GM19328 (cell line): Measurements from ENCODE around the gene PCED1B.
"Not testable (repeated sequence)": the region's sequence is repeated elsewhere in the genome, so short reads cannot be mapped to it uniquely, and the experiment has no call there.

Experiments used
- ATAC-seq: cut with Tn5 transposase; IDR thresholded peaks from one replicate; pipeline ENCODE4 v1.9.1; 2021; ENCODE audit warnings: mild to moderate bottlenecking, moderate library complexity; ENCODE audit not compliant: unreplicated experiment

The PCED1B gene

DNA sequence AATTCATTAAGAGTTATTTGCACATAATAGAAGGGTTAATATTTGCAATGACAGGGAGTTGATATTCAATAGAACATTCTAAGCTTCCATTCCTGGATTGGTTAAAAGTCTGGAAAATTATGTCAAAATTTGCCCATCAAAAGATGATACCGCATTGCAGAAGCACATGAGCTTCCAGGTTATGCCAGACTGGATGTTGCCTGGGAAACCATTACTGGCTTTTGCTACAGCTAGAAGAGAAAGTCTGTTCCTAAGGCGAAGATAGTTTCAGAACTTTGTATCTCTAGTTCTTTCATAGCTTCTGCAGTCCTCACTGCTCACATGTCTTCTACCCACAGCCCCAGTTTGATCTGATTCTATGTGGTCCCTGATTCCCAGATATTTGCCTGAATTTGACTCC, 122.8 kb downstream of the PCED1B start:
- ATAC-seq = no peak

DNA sequence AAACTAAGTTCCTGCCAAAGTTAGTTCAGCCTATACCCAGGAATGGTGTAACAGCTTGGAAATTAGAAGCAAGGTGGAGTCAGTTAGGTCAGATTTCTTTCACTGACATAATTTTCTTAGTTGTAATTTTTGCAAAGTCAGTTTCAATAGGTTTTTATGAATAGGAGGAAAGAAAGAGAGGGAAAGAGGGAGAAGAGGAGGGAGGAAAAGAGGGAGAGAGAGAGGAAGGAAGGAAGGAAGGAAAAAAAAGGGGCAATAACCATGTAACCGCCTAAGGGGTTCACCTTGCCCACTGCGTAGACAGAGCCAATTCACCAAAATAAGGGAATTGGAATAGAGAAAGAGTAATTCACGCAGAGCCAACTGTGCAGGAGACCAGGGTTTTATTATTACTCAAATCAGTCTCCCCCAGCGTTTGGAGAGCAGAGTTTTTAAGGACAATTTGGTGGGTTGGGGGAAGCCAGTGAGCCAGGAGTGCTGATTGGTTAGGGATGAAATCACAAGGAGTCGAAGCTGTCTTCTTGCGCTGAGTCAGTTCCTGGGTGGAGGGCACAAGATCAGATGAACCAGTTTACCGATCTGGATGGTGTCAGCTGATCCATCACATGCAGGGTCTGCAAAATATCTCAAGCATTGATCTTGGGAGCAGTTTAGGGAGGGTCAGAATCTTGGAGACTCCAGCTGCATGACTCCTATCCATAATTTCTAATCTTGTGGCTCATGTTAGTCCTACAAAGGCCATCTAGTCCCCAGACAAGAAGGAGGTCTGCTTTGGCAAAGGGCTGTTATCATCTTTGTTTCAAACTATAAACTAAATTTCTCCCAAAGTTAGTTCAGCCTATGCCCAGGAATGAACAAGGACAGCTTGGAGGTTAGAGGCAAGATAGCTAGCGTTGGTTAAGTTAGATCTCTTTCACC, 126.4 kb downstream of the PCED1B start:
- no peak for ATAC-seq

GRCh38 chr12:47206450-47207339, 127.3 kb downstream of the PCED1B start:
- peak; percentile 2 for ATAC-seq

GRCh38 chr12:47207340-47207717, 127.9 kb downstream of the PCED1B start:
- ATAC-seq = peak; percentile 45

- ATAC-seq = peak; percentile 67
These were observed 128.4 kb downstream of the PCED1B start for GRCh38 chr12:47207829-47208248.

DNA sequence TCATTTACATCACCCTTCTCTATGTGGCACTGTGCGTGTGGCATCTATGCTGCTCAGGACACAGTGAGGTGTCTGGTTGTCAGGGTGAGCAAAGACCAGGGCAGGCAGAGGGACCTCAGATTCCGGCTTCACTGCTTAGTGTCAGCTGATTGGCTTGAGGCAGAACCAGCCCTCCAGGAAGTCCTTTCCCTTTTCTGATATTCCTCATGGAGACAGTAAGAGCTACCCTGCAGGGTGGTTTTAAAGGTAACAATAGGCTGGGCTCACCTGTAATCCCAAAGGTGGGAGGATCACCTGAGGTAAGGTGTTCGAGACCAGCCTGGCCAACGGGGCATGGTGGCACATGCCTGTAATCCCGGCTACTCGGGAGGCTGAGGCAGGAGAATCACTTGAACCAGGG, 129.6 kb downstream of the PCED1B start:
- no peak for ATAC-seq

DNA sequence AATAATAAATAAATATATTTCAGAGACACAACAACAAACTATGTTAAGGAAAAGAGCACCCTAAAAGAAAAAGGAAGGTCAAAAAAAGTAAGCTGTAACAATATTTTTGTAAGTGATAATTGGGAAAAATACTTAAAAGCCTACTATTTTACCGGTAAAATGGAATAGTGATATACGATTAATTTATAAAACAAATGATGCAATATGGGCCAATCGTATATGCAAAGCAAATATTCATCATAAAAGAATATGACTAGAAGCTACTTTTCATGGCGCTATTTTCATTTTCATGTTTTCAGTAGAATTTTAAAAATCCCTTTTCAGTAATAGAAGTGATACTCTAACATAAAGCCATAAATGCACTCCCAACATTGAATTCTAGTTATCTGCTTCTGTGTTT, 131.4 kb downstream of the PCED1B start:
- ATAC-seq = no peak

GRCh38 chr12:47212701-47213039, 133.2 kb downstream of the PCED1B start:
- ATAC-seq = no peak

DNA sequence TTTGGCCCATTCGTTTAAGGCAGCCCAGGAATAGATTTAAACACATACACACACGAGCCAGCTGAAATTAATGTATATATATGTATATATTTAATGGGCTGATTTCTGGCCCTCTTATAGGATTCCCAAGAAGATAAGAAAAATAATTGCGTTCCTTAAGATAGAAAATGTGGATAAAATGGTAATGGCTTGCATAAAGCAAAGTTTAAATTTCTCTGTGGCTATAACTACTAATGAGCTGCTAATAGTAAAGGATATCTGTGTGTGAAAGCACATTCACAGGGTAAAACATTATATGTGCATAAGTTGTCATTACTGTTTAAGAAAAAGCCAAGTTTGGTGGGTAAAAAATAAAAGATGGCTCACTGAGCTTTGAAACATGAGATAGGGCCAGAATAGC, 134.0 kb downstream of the PCED1B start:
- ATAC-seq = no peak

DNA sequence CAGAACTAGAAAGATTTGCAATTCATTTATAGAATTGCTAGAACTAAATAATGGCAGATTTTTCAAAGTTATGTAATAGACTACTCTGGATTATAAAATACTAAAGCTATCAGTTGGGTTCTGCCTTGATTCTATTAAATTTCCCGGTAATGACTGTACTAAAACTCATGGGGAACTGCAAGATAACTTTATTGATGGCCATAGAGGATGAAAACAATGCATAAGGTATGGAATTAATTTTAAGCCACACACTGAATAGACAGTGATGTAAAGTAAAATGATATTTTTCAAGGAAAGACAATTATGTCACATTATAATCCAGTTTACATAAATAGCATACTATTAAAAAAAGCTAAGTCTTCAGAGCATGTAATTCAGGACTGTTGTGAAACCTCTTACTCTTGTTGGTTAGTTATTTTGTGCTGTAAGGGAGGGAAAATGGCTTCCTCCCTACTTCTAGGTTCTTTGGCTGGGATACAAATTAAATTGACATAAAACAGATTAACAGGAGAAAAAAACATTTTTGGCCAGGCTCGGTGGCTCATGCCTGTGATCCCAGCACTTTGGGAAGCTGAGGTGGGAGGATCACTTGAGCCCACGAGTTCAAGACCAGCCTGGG, 134.7 kb downstream of the PCED1B start:
- ATAC-seq = no peak

DNA sequence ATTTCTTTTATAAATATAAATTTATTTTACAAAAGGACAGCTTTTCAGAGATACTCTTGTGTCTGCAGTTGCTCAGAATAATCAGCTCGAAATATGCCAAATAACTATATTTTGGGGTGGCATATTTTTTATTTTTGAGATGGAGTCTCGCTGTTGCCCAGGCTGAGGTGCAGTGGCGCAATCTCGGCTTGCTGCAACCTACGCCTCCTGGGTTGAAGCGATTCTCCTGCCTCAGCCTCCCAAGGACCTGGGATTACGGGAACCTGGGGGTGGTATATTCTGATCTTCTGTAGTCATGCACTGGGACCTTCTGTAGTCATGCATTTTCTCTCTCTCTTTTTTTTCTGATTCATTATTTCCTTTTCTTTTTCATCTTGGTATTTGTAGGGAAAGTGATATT, 135.3 kb downstream of the PCED1B start:
- ATAC-seq = no peak

DNA sequence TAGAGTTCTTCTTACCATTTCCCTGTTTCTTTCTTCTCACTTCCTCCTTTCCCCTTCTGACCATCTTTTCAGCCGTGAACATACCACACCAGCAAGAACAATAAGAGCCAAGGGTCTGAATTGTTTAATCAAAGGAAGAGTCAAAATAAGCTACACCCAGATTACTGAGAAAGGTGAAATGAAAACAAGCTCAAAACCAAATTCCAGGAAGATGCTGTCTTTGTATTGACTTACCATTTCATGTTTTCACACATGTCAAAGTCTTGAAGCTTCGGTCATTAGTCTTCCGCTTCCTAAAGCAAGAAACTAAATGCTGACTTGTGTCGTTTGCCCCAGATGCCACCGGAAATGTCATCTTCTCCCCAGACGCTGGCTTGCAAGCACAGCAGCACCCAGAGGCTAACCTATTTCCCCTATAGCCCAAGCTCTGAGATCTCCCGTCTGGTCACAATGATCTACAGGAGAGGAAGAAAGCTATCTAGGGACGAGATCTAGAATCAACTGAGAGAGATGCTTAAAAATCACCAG, 136.8 kb downstream of the PCED1B start:
- ATAC-seq = peak; percentile 48

DNA sequence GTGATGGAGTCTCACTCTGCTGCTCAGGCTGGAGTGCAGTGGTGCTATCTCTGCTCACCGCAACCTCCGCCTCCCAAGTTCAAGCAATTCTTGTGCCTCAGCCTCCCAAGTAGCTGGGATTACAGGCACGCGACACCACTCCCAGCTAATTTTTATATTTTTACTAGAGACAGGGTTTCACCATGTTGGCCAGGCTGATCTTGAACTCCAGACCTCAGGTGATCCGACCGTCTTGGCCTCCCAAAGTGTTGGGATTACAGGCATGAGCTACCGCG, 138.1 kb downstream of the PCED1B start:
- ATAC-seq = not testable (repeated sequence)

DNA sequence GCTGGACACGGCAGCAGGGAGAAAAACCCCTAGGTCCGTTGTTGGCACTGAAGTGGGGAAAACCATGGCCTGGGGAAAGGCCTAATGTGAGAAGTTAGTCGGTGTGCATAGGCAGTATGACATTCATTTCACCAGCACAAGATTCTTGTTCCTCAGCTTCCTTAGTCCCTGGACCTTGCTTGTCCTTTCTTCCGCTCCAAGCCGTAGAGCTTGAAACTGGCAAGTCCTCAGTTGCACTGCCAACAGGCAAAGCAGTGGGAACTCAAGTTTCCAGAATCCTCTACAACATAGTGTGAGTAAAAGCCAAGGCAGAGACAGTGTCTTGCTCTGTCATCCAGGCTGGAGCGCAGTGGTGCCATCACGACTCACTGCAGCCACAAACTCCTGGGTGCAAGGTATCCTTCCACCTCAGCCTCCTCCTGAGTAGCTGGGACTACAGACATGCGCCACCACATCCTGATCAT, 138.8 kb downstream of the PCED1B start:
- ATAC-seq = no peak

GRCh38 chr12:47219243-47219642, 139.8 kb downstream of the PCED1B start:
- ATAC-seq = no peak

DNA sequence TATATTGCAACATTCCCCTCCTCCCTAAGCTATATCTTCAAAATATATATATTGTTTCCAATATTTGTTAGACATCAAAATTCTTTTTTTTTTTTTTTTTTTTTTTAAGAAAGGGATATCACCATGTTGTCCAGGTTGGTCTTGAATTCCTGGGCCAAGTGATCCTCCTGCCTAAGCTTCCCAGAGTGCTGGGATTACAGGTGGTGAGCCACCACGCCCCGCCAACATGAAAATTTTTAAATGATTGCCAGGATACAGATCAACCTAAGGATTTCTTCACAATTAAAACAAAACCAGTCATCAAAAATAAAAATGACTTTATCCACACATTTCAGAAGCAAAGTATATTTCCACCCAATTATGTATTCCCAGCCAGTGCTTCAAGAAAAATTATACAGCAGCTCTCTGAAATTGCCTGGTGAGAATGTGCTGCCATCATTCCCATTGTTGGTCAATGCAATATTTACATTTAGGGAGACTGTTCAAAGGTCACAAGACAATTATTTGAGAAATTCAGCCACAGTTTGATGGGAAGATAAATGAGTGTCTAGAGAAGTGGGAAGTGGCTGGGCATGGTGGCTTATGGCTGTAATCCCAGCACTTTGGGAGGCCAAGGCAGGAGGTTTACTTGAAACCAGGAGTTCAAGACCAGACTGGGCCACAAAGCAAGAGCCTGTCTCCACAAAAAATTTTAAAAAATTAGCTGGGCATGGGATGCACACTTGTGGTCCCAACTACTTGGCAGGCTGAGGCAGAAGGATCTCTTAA, 142.0 kb downstream of the PCED1B start:
- no peak for ATAC-seq

GRCh38 chr12:47222520-47223030, 143.2 kb downstream of the PCED1B start:
- no peak for ATAC-seq

DNA sequence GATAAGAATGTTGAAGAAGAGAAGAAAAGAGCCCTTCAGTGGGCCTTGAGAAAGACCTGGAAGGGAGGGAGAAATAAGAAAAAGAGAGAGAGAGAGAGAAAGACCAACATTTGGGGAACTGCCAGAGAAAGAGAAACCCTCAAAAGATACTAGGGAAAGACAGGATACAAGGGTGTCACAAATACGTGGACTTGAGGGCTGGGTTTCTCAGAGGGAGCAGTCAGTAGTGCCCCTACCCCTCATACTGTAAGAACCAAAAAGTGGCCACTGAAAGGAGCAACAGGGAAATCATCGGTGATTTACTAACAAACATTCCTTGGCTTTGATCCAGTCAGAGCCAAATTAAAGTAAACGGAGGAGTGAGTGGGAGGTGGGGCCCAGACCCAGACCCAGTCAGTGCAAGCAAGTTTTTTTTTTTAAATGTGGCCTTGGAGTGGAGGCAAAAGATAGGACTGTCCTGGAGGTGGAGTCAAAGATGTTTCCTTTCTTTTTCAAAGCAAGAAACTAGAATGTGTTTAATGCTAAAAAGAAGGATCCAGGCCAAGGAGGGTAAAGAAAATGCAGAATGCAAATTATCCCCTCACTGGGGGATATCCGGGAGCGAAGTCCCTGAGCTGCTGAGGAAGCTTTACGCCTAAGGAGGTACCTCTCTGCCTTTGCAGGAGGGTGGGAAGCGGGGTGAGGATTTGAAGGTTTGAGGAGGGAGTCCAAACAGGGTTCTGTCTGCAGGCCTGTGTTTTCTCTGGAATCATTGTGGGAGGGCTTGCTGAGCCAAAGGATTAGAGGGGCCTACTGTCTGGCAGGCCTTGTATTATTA, 143.8 kb downstream of the PCED1B start:
- no peak for ATAC-seq

DNA sequence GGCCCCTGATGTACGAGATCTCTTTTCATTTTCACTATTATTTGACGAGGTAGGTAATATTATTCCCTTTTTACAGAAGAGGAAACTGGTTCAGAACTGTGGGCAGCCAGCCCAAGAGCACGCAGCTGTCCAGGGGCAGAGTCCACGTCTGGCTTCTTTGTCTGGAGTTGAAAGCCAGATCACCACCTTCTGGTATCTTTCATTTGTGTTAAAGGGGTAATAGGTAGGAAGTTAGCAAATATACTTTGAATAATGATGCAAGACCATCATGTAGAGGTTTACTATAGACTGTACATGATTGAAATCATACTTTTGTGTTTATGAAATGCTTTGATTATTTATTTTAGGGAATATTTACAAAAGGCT, 144.4 kb downstream of the PCED1B start:
- ATAC-seq = no peak
